ENCODE results near the gene ETNK2. TPM values are rescaled to one million over a fixed set of nuclear protein-coding genes. Genes with fewer than 3 reads are reported as not detected.

ETNK2 gene
- total RNA-seq, 6 experiments from 2014 or later, result 30.9 to 231 (median 98.9) TPM

GRCh38 chr1:204198348-204199340 is 46.8 kb upstream of the ETNK2 start:
- no peaks in the 10 kb centered on the region for H3K9me3 ChIP-seq
- no peak overlapping the region for H3K4me3 ChIP-seq
- no peak for DNase-seq
- H3K27me3 ChIP-seq, result no peaks in the 10 kb centered on the region
- H3K36me3 ChIP-seq, result no peaks in the 10 kb centered on the region
- TF ChIP-seq POLR2A (IDR thresholded peaks at IDR 0.05), result no peak
- TF ChIP-seq, protein P1, sequence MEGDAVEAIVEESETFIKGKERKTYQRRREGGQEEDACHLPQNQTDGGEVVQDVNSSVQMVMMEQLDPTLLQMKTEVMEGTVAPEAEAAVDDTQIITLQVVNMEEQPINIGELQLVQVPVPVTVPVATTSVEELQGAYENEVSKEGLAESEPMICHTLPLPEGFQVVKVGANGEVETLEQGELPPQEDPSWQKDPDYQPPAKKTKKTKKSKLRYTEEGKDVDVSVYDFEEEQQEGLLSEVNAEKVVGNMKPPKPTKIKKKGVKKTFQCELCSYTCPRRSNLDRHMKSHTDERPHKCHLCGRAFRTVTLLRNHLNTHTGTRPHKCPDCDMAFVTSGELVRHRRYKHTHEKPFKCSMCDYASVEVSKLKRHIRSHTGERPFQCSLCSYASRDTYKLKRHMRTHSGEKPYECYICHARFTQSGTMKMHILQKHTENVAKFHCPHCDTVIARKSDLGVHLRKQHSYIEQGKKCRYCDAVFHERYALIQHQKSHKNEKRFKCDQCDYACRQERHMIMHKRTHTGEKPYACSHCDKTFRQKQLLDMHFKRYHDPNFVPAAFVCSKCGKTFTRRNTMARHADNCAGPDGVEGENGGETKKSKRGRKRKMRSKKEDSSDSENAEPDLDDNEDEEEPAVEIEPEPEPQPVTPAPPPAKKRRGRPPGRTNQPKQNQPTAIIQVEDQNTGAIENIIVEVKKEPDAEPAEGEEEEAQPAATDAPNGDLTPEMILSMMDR (IDR thresholded peaks at IDR 0.05), result no peak
- intact Hi-C loops (cut with DNase I), result no loop called here
- peaks cover 0 to 7% (median 0%) of the 10 kb centered on the region in 4 donors for H3K4me1 ChIP-seq
- 64% methylated on average over 10 of the region's 18 CpGs for WGBS (ENCODE audit: insufficient coverage, low coverage, low lambda C conversion rate, missing lambda C conversion rate)
- H3K27ac ChIP-seq, result no peak overlapping the region
- ATAC-seq, result peak in 1 of 4 donors; percentile 19

DNA sequence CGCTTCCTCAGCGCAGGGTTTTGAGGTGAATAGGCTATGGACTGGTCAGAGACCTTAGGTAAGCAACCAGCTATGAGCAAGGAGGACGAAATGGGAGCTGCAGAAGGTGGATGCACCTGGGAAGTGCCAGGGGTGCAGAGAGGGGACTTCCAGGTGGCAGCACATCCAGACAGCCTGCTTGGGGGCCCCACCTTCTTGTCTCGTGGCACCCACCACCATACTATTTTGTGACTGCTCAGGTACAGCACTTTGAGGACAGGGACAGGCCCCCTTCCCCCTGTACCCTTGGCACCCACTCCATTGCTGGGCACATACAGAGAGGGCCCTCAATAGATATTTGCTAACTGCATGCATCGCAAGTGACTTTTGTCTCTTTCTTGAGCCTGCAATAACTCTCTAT is 45.2 kb upstream of the ETNK2 start:
- no peak overlapping the region for H3K27ac ChIP-seq
- TF ChIP-seq POLR2A (IDR thresholded peaks at IDR 0.05), result no peak
- TF ChIP-seq, protein P1 (IDR thresholded peaks at IDR 0.05), result no peak
- intact Hi-C loops (cut with DNase I), result no loop called here
- no peak overlapping the region for H3K4me3 ChIP-seq
- H3K4me1 ChIP-seq, result peaks cover 0 to 7% (median 0%) of the 10 kb centered on the region in 4 donors
- H3K9me3 ChIP-seq, result no peaks in the 10 kb centered on the region
- DNase-seq, result no peak
- 60% methylated on average over 3 of the region's 5 CpGs for WGBS (ENCODE audit: insufficient coverage, low coverage, low lambda C conversion rate, missing lambda C conversion rate)
- ATAC-seq, result peak in 2 of 4 donors; percentile 7 to 28
- H3K27me3 ChIP-seq, result no peaks in the 10 kb centered on the region
- no peaks in the 10 kb centered on the region for H3K36me3 ChIP-seq

DNA sequence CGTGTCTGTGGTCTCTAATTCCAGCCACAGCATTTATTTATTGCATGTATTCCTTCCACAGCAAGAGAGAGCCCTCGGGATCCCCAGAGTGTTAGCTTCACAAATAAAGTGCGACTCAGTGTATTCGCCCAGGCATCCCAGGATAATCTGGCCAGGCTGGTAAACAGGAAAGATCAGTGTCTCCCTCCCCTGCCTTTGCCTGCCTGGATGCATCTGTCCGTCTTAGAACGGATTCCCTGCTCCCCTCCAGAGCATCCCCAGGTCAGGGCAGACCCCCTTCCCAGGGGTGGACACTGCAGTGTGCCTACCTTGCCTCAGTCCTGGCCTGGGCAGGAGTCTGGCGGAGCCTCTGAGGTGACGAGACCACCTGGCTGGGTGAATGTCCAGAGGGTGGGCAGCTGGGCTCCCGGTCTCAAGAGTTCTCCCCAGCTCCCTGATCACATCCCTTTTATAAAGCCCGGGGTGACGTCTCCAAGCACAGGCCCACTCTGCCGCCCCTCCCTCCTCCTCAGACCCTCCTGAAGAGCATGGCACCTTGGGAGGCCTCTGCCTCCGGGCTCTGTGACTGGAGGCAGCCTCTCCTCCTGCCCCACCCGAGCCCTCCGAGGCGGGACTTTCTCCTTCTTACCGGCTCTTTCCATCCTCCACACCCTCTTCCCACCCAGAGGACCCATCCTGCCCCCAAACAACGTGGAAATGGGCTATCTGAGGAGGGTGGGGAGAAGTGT is 44.4 kb upstream of the ETNK2 start, which contains the start of gene KISS1:
Gene KISS1 (minus strand): TSS at position 424 of the 728 bp plus-strand sequence. CDS start 3,615 bp downstream, outside the sequence.
- H3K4me1 ChIP-seq, result peaks cover 0 to 7% (median 0%) of the 10 kb centered on the region in 4 donors
- TF ChIP-seq, protein P1 (IDR thresholded peaks at IDR 0.05), result no peak
- no peak for TF ChIP-seq POLR2A (IDR thresholded peaks at IDR 0.05)
- H3K27ac ChIP-seq, result no peak within 1 kb of the TSS
- DNase-seq, result no peak
- no peaks in the 10 kb centered on the region for H3K36me3 ChIP-seq
- intact Hi-C loops (cut with DNase I), result no loop called here
- no peak within 1 kb of the TSS for H3K4me3 ChIP-seq
- no peaks in the 10 kb centered on the region for H3K27me3 ChIP-seq
- WGBS (ENCODE audit: insufficient coverage, low coverage, low lambda C conversion rate, missing lambda C conversion rate), result 19% methylated on average over 7 of the region's 18 CpGs
- H3K9me3 ChIP-seq, result no peaks in the 10 kb centered on the region
- ATAC-seq, result peak; percentile 45 to 52 (median 49)

DNA sequence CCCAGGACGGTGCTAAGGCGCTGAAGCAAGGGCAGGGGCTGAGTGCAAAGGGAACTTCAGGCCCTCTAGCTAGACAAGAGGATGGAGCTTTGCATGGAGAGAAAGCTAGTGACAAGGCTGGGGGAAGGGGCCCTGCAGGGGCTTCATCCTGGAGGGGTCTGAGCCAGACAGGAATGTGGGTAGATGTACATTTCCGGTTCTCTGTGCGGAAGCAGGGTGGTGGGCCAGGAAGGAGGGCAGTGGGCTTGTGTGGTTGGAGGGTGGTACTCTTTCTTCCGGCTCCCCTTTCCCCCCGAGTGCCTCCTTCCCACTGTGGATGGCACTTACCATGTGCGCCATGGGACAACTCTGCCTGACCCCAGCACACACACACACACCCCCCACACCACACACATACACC is 42.9 kb upstream of the ETNK2 start:
- H3K36me3 ChIP-seq, result no peaks in the 10 kb centered on the region
- H3K4me3 ChIP-seq, result no peak overlapping the region
- DNase-seq, result no peak
- WGBS (ENCODE audit: insufficient coverage, low coverage, low lambda C conversion rate, missing lambda C conversion rate), result 36% methylated on average over 2 of the region's 7 CpGs
- H3K9me3 ChIP-seq, result no peaks in the 10 kb centered on the region
- no peak for ATAC-seq
- TF ChIP-seq, protein P1 (IDR thresholded peaks at IDR 0.05), result no peak
- no peak for TF ChIP-seq POLR2A (IDR thresholded peaks at IDR 0.05)
- intact Hi-C loops (cut with DNase I), result no loop called here
- no peak overlapping the region for H3K27ac ChIP-seq
- H3K4me1 ChIP-seq, result peaks cover 0 to 6% (median 0%) of the 10 kb centered on the region in 4 donors
- H3K27me3 ChIP-seq, result no peaks in the 10 kb centered on the region

Measured in right lobe of liver (tissue), 6 donors.